ENCODE results near the gene IDI2. TPM values are rescaled to one million over a fixed set of nuclear protein-coding genes. Genes with fewer than 3 reads are reported as not detected.

IDI2 gene
- total RNA-seq, 2 donors from 2014 or later: not detected

GRCh38 chr10:1009071-1009494, 16.6 kb downstream of the IDI2 start:
- H3K4me1 ChIP-seq (ENCODE audit: control insufficient read depth in 1 of 2, low read depth in 2 of 2): no peaks in the 10 kb centered on the region
- H3K36me3 ChIP-seq: peaks cover 82% of the 10 kb centered on the region
- no peak overlapping the region for H3K27ac ChIP-seq
- no peak for TF ChIP-seq CTCF (IDR thresholded peaks at IDR 0.05)
- no peaks in the 10 kb centered on the region for H3K9me3 ChIP-seq
- H3K4me3 ChIP-seq: no peak overlapping the region
- ATAC-seq (ENCODE audit: insufficient number of reproducible peaks, low FRiP score, low read depth) (no peak), DNase-seq (ENCODE audit: low spot score) (no peak)
- H3K27me3 ChIP-seq (replicated peaks; ENCODE audit: insufficient read depth): no peaks in the 10 kb centered on the region

GRCh38 chr10:1007583-1007982, 18.1 kb downstream of the IDI2 start:
- no peaks in the 10 kb centered on the region for H3K9me3 ChIP-seq
- peaks cover 82% of the 10 kb centered on the region for H3K36me3 ChIP-seq
- H3K4me1 ChIP-seq (ENCODE audit: control insufficient read depth in 1 of 2, low read depth in 2 of 2): no peaks in the 10 kb centered on the region
- no peaks in the 10 kb centered on the region for H3K27me3 ChIP-seq (replicated peaks; ENCODE audit: insufficient read depth)
- TF ChIP-seq CTCF (IDR thresholded peaks at IDR 0.05): no peak
- H3K4me3 ChIP-seq: no peak overlapping the region
- H3K27ac ChIP-seq: no peak overlapping the region
- no peak for DNase-seq (ENCODE audit: low spot score)
- ATAC-seq (ENCODE audit: insufficient number of reproducible peaks, low FRiP score, low read depth): no peak

GRCh38 chr10:1006573-1006972, 19.1 kb downstream of the IDI2 start:
- H3K27ac ChIP-seq: no peak overlapping the region
- no peak overlapping the region for H3K4me3 ChIP-seq
- H3K4me1 ChIP-seq (ENCODE audit: control insufficient read depth in 1 of 2, low read depth in 2 of 2): no peaks in the 10 kb centered on the region
- ATAC-seq (ENCODE audit: insufficient number of reproducible peaks, low FRiP score, low read depth) (no peak), DNase-seq (ENCODE audit: low spot score) (no peak)
- peaks cover 81% of the 10 kb centered on the region for H3K36me3 ChIP-seq
- no peak for TF ChIP-seq CTCF (IDR thresholded peaks at IDR 0.05)
- H3K27me3 ChIP-seq (replicated peaks; ENCODE audit: insufficient read depth): no peaks in the 10 kb centered on the region
- H3K9me3 ChIP-seq: peaks cover 7% of the 10 kb centered on the region

GRCh38 chr10:1003884-1004670, 21.6 kb downstream of the IDI2 start:
- Histone ChIP-seq H3K27ac (no peak overlapping the region), H3K4me3 (no peak overlapping the region), H3K4me1 (ENCODE audit: control insufficient read depth in 1 of 2, low read depth in 2 of 2) (no peaks in the 10 kb centered on the region), H3K9me3 (peaks cover 7% of the 10 kb centered on the region), H3K27me3 (replicated peaks; ENCODE audit: insufficient read depth) (no peaks in the 10 kb centered on the region), H3K36me3 (peaks cover 84% of the 10 kb centered on the region)
- no peak for DNase-seq (ENCODE audit: low spot score)
- no peak for ATAC-seq (ENCODE audit: insufficient number of reproducible peaks, low FRiP score, low read depth)
- no peak for TF ChIP-seq CTCF (IDR thresholded peaks at IDR 0.05)

- no peak for TF ChIP-seq CTCF (IDR thresholded peaks at IDR 0.05)
- Histone ChIP-seq H3K27me3 (replicated peaks; ENCODE audit: insufficient read depth) (no peaks in the 10 kb centered on the region), H3K27ac (no peak overlapping the region), H3K4me3 (no peak overlapping the region), H3K9me3 (peaks cover 7% of the 10 kb centered on the region), H3K4me1 (ENCODE audit: control insufficient read depth in 1 of 2, low read depth in 2 of 2) (no peaks in the 10 kb centered on the region), H3K36me3 (peaks cover 88% of the 10 kb centered on the region)
- no peak for ATAC-seq (ENCODE audit: insufficient number of reproducible peaks, low FRiP score, low read depth)
- no peak for DNase-seq (ENCODE audit: low spot score)
Observed at GRCh38 chr10:1002425-1003006, 23.1 kb downstream of the IDI2 start.
